ENCODE results near the gene PEAK3.

PEAK3 gene

DNA sequence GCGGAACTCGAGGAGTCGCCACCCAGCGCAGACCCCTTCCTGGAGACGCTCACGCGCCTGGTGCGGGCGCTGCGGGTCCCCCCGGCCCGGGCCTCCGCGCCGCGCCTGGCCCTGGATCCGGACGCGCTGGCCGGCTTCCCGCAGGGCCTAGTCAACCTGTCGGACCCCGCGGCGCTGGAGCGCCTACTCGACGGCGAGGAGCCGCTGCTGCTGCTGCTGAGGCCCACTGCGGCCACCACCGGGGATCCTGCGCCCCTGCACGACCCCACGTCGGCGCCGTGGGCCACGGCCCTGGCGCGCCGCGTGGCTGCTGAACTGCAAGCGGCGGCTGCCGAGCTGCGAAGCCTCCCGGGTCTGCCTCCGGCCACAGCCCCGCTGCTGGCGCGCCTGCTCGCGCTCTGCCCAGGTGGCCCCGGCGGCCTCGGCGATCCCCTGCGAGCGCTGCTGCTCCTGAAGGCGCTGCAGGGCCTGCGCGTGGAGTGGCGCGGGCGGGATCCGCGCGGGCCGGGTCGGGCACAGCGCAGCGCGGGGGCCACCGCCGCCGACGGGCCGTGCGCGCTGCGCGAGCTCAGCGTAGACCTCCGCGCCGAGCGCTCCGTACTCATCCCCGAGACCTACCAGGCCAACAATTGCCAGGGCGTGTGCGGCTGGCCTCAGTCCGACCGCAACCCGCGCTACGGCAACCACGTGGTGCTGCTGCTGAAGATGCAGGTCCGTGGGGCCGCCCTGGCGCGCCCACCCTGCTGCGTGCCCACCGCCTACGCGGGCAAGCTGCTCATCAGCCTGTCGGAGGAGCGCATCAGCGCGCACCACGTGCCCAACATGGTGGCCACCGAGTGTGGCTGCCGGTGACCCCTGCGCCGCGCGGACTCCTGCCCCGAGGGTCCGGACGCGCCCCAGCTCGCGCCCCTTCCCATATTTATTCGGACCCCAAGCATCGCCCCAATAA lies 30.6 kb downstream of the PEAK3 start:
- DNase-seq (ENCODE audit: low read depth in 2 of 3, low spot score in 2 of 3) = no peak

DNA sequence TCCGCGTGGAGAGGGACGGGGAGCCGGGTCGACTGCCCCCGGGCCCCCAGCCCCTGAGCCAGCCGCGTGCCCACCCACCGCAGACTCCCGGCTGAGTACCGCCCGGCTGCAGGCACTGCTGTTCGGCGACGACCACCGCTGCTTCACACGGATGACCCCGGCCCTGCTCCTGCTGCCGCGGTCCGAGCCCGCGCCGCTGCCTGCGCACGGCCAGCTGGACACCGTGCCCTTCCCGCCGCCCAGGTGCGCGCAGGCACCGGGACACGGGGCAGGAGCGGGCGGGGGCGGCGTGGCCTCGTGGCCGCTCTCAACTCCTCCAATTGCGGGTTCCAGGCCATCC lies 31.2 kb downstream of the PEAK3 start:
- DNase-seq (ENCODE audit: low read depth in 2 of 3, low spot score in 2 of 3) = no peak

DNA sequence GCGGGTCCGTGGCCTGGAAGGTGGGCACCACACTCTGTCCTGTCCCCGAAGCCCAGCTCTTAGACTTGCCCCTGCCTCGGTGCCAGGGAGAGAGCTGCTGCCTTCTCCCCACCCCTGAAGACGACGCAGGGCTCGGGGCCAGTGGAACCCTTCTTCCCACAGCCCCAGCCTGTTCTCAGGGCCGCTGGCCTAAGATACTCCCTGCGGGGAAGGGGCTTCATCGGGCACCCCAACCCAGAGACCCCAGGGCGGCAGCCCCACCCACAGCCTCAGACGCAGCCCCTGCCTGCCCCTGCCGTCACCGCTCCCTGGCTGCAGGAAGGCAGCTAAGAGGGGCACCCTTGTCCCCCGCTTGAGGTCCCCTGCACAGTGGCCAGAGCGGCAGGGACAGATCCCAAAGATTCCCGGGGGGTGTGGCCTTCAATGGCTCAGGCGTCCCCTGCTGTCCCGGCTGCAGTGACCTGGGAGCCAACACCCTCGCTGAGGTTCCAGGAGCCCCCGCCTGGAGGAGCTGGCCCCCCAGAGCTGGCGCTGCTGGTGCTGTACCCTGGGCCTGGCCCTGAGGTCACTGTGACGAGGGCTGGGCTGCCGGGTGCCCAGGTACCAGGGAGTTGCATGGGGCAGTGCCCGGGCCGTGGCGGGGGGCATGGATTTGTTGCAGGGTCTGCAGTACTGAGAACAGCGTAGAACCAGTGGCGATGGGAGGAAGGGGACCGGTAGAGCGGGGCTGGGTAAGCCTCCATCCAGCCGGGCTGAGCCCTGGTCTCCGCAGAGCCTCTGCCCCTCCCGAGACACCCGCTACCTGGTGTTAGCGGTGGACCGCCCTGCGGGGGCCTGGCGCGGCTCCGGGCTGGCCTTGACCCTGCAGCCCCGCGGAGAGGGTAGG lies 31.9 kb downstream of the PEAK3 start:
- no peak for DNase-seq (ENCODE audit: low read depth in 2 of 3, low spot score in 2 of 3)

DNA sequence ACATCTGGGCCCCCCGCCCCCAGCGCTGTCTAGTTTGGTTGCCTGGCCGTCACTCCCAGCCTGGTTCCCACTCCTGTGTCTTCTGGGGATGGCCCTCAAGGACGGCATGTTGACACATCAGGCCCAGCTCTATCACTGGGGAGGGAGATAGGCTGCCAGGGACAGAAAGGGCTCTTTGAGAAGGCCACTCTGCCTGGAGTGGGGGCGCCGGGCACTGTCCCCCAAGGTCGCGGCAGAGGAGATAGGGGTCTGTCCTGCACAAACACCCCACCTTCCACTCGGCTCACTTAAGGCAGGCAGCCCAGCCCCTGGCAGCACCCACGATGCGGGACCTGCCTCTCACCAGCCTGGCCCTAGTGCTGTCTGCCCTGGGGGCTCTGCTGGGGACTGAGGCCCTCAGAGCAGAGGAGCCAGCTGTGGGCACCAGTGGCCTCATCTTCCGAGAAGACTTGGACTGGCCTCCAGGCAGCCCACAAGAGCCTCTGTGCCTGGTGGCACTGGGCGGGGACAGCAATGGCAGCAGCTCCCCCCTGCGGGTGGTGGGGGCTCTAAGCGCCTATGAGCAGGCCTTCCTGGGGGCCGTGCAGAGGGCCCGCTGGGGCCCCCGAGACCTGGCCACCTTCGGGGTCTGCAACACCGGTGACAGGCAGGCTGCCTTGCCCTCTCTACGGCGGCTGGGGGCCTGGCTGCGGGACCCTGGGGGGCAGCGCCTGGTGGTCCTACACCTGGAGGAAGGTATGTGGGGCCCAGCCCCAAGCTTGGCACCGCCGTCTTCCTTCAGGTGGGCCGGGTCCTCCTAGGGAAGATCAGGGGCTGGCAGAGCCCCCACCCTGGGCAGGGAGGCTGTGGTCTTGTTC lies 32.7 kb downstream of the PEAK3 start, which contains the start of gene AMH:
TSS of gene AMH (plus strand) at position 314 of the 857 bp plus-strand sequence. CDS start at position 324, 10 bp downstream.
- no peak for DNase-seq (ENCODE audit: low read depth in 2 of 3, low spot score in 2 of 3)

DNA sequence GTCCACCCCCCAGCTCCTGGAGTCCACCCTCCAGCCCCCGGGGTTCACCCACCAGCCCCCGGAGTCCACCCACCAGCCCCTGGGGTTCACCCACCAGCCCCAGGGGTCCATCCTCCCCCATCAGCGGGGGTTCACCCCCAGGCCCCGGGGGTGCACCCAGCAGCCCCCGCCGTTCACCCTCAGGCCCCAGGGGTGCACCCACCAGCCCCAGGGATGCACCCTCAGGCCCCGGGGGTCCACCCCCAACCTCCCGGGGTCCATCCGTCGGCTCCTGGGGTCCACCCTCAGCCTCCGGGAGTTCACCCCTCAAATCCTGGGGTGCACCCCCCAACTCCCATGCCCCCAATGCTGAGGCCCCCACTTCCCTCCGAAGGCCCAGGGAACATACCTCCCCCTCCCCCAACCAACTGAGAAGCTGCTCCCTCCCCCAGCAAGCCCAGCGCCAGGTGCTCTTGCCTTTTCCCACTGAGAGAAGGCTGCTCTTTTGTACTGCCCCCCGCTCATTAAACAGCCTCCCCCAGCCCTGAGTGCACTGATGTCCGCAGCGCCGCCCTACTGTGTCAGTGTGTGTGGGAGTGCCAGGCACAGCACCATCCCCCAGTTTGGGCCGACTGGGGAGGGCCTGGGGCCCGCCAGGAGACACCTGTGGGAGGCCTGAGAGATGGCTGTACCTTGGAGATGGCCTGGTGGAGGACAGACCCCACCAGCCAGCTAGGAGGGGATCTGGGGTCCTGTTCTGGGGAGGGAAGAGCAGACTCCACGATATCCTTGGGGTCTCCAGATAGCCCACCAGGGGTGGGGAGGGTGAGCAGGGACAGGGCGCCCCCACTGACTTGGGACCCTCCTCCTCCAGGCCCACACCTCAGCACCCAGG lies 33.6 kb downstream of the PEAK3 start:
- DNase-seq (ENCODE audit: low read depth in 2 of 3, low spot score in 2 of 3) = no peak

DNA sequence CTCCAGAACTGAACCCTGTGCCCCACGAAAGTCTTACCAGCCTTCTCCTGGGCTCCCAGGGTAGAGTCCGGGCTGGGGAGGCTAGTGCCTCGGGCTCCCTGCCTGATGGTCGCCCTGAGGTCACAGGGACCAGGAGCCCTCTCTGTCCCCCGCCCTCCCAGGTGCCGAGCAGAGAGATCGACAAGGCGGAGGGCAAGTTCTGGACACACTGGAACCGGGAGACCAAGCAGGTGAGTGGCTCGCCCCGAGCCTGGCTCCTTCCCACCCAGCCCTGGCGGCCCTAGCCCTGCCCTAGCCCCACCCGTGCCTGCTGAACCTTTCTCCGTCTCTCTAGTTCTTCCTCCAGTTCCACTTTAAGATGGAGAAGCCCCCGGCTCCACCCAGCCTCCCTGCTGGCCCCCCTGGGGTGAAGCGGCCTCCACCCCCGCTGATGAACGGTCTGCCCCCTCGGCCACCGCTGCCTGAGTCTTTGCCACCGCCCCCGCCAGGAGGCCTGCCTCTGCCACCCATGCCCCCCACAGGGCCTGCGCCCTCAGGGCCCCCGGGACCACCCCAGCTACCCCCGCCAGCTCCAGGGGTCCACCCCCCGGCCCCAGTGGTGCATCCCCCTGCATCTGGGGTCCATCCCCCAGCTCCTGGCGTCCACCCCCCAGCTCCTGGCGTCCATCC lies 34.4 kb downstream of the PEAK3 start:
- no peak for DNase-seq (ENCODE audit: low read depth in 2 of 3, low spot score in 2 of 3)

DNA sequence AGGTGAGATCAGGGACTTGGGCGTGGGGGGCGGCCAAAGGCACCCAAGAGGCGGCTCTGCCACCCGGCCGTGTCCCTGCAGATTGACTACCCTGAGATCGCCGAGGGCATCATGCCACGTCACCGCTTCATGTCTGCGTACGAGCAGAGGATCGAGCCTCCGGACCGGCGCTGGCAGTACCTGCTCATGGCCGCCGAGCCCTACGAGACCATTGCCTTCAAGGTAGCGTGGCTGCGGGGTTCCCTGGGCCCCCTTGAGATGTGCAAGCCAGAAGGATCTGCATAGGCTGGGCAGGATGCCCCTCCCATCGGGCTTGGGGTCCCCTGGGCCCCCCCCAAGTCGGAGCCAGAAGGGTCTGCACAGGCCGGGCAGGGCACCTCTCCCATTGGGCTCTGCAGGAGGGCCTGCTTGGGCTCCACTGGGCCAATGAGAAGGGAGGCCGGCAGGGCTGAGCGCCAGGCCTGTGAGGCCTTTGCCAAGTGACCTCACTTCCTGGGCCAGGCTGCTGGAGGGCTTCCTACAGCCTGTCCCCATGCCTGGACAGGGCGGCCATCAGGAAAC lies 35.1 kb downstream of the PEAK3 start:
- no peak for DNase-seq (ENCODE audit: low read depth in 2 of 3, low spot score in 2 of 3)

DNA sequence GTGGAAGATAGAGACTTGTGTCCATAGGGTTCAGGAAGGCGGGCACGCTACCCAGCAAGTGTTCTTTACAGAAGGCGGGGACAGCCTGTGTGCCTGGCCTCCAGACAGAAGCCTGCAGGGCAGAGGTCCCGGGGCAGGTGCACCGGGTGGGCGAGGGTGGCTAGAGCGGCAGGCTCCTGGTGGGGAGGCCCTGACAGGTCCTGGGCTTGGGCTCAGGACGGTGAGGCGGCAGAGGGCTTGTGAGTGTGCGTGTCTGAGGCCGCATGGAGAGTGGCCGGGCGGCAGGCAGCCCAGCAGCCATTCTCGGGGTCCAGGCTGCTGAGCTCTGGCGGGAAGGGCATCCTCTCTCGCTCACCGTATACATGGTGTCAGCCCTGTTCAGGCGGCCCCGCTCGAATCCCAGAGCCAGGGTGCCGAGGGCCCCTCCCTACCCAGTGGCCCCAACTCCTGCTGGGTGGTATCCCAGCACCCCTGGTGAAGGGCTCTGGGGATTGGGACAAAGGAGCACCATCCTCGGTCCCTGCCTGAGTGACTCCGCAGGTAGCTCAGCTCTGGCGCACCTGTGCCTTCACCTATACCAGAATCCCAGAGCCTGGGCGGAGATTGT lies 35.9 kb downstream of the PEAK3 start:
- no peak for DNase-seq (ENCODE audit: low read depth in 2 of 3, low spot score in 2 of 3)

DNA sequence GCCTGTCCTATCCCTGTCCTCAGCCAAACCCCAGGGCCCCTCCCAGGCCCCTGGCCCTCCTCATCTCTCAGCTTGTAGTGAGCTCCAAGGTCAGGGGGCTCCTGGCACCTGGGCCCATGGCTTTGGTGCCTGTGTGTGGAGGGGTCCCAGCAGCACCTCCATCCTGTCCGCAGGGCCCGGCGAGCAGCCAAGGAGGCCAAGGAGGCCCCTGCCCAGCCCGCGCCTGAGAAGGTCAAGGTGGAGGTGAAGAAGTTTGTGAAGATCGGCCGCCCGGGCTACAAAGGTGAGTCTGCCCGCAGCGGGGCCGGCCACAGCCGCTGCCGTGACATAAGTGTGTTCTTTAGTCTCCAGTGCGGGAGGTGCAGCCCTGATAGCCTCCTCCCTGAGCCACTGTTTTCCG lies 36.7 kb downstream of the PEAK3 start:
- DNase-seq (ENCODE audit: low read depth in 2 of 3, low spot score in 2 of 3) = no peak

DNA sequence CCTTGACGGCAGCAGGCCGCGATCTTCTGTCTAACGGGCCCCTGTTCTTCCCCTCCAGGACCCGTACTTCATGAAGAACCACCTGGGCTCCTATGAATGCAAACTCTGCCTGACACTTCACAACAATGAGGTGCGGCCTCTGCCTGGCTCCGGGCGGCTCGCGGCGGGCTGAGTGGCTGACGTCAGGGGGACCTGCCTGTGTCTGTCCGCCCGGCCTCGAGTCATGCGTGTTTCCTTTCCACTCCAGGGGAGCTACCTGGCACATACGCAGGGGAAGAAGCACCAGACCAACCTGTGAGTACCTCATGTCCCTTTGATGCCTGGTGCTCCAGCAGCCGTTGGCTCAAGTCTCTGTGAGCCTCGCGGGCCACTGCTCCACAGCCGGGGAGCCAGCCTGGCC lies 37.5 kb downstream of the PEAK3 start:
- DNase-seq (ENCODE audit: low read depth in 2 of 3, low spot score in 2 of 3) = no peak

DNA sequence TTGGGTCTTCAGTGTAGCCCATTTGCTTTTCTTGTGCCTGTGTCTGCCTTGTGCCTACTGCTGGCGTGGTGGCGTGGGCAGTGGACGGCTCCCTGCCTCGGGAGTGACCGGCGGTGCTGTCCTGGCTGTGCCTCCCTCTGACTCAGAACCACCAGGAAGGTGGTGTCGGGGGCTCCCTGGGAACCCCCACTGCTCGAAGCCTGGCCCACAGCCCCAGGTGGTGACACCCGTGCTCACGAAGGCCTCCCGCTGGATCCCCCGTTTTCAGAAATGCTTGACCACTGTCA lies 37.9 kb downstream of the PEAK3 start:
- DNase-seq (ENCODE audit: low read depth in 2 of 3, low spot score in 2 of 3) = no peak

DNA sequence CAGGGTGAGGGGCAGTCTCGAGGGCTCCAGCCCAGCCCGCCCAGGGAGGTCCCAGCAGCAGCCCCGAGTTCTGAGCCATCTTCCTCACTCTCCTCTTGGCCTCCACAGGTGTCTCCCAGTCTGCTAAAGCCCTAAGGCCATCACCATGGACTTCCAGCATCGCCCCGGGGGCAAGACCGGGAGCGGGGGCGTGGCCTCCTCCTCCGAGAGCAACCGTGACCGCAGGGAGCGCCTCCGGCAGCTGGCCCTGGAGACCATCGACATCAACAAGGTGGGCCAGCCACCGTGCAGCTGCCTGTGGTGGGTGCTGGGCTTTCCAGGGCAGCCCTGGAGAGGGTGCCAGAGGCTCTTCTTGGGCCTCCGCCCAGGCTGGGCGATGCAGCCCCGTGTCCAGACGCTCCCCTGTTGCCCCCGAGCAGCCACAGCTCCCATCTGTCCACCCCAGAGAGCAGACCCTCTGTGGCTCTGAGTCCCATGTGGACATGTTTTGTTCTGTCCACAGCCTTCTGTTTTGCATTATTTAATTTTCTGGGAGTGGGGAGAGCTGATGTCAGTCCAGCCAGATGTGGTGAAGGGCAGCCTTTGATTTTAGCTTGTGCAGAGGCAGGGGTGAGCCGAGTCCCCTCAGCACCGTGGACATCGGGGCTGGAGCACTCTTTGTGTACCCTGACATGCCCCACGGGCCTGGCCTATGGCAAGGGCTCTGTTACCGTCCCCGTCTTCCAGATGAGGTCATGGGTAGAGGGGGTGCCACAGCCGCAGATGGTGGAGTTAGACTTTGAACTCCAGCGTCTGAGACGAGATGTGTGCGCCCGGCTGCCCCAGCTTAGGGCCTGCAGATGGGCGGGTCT lies 38.5 kb downstream of the PEAK3 start:
- DNase-seq (ENCODE audit: low read depth in 2 of 3, low spot score in 2 of 3) = no peak

DNA sequence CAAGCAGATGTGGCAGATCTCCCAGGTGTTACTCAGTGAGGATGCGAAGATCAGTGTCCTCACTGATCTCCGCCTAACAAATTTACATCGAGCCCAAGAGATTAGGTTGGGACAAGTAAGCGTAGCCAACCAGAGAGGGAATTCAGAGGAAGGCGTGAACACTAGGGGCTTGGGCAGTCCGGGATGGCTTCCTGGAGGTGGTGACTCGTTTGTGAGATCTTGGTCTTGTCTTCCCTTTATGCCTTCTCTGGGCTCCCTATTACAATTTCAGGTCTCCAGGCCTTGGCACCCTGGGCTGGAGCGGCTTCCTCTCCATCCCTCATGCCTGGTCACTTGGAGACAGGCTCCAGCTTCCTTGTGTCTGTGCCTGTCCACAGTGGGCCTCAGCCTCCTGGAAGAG lies 39.2 kb downstream of the PEAK3 start:
- DNase-seq (ENCODE audit: low read depth in 2 of 3, low spot score in 2 of 3) = no peak

DNA sequence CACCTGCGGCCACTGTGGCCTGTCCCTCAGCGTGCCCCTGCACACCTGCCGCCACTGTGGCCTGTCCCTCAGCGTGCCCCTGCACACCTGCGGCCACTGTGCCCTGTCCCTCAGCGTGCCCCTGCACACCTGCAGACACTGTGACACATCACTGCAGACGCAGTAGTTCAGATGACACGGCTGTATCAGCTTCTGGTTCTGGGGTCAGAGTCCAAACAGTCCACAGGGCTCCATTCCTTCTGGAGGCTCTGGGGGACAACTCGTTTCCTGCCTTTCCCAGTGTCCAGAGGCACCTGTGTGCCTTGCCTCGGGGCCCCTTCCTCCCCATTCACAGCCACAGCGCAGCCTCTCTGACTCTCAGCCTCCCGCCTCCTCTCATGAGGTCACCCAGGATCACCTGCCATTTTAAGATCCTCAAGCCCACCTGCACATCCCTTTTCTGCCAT lies 39.9 kb downstream of the PEAK3 start:
- DNase-seq (ENCODE audit: low read depth in 2 of 3, low spot score in 2 of 3) = no peak

DNA sequence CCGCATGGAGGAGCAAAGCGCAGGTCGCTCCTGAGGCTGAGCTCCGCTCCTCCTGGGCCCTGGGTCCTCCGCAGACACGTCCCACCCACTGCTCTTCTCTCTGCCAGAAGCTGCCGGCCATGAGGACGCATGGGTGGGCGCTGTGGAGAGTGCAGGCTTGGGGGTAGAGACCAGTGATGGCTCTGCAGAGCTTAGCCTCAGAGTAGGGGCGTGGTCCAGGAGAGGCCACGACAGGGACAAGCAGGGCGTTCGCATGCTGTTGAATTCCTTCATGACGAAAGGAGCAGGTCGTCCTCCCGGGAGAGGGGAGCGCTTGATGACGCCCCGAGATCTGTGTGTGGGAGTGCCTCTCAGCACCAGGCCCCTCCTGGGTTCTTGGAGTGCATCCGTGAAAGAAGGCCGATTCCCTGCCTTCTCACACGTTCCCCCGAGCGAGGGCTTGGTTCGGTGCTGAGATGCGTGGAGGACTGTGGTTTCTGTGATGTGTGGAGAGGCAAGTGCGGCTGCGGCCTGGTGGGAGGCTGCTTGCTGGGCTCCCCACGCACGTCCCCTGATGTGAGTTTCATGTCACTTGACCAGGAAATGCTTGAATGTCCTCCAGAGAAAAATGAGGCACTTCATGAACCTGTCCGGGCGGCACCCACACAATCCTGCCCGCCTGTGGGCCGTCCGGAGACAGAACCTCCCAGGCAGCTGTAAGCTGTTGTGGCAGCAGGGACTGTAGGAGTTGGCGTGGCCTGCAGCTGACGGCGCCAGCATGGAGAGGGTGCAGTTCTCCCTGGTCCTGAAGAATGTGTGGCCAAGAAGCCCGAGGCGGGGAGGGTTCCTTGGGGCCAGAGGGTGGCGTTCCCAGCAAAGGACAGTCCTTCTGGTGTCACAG lies 40.9 kb downstream of the PEAK3 start:
- no peak for DNase-seq (ENCODE audit: low read depth in 2 of 3, low spot score in 2 of 3)

DNA sequence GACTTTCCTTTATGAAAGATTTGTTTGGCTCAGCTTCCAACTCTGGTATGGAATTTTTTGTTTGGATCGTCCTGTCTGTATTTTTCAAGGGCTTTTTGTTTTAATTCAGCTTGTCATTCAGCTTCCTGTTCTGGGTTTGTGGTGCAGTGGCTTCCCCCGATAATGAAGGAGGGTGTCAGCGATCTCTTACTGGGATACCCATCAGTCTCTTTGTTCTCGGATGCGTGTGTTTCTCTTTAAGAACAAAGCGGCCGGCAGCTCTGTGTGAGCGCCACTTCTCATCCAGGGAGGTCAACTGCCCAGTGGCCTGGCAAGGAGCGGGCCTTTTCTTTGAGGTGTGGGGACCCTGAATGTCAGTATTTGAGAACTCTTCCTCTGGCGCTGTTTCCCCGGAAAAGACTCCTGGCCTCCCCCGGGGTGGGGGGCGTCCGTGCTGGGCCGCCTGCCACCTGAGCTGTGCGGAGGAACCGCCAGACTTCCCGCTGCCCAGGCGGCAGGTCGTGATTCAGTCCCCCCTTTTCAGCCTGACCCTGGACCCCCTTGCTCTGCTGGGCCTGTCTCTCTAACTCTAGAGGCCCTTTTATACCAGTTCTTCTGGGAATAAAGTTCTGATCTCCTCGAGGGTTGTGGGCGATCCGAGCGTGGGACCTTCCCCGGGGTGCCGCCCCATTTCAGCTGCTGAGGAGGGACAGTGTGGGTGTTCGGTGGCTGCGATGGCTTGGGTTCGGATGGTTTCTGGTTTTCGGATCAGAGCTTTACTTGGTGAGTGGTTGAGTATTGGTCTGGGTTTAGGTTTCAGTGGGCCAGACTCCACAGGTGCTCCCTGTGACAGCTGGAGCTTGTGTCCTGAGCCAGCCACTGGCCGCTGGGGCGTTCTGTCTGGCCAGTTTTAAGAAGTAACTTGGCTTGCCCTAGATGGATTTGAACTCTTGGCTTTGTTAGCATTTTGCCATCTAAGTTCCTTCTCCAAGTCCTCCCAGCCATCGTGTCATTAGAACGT lies 41.9 kb downstream of the PEAK3 start:
- DNase-seq (ENCODE audit: low read depth in 2 of 3, low spot score in 2 of 3) = no peak

Data from activated CD8-positive, alpha-beta memory T cell treated with anti-CD3 and anti-CD28 coated beads for 48 hours (primary cell).